Femur (tissue), 1 donor: ENCODE data around the gene CDH4.
A peak's percentile ranks its signal among the peaks of the same experiment; 100 is the strongest.

Experiments used
- DNase-seq: peaks from one replicate; pipeline ENCODE4 v3.0.0-alpha.2; 2017

Gene CDH4

GRCh38 chr20:61621852-61622251, 369.8 kb downstream of the CDH4 start:
- no peak for DNase-seq

- no peak for DNase-seq
Measured at GRCh38 chr20:61623451-61623850, 371.4 kb downstream of the CDH4 start.

- no peak for DNase-seq
Measured at GRCh38 chr20:61625246-61625645, 373.2 kb downstream of the CDH4 start.

- no peak for DNase-seq
Measured at GRCh38 chr20:61626412-61626811, 374.4 kb downstream of the CDH4 start.

- DNase-seq, result no peak
Measured at GRCh38 chr20:61627791-61628415, 375.8 kb downstream of the CDH4 start.

GRCh38 chr20:61628480-61628879, 376.4 kb downstream of the CDH4 start:
- no peak for DNase-seq

GRCh38 chr20:61628901-61629601, 377.0 kb downstream of the CDH4 start:
- peak; percentile 48 for DNase-seq

GRCh38 chr20:61629602-61630390, 377.7 kb downstream of the CDH4 start:
- peak; percentile 42 for DNase-seq

GRCh38 chr20:61630391-61630650, 378.3 kb downstream of the CDH4 start:
- no peak for DNase-seq

- no peak for DNase-seq
Measured at GRCh38 chr20:61630816-61631215, 378.8 kb downstream of the CDH4 start.

- DNase-seq, result no peak
Measured at GRCh38 chr20:61631751-61632150, 379.7 kb downstream of the CDH4 start.

GRCh38 chr20:61633004-61633403, 380.9 kb downstream of the CDH4 start:
- no peak for DNase-seq

GRCh38 chr20:61634376-61635145, 382.5 kb downstream of the CDH4 start:
- no peak for DNase-seq

- DNase-seq, result no peak
Measured at GRCh38 chr20:61635721-61636455, 383.8 kb downstream of the CDH4 start.

GRCh38 chr20:61636531-61637116, 384.6 kb downstream of the CDH4 start:
- DNase-seq, result no peak

GRCh38 chr20:61638802-61639585, 386.9 kb downstream of the CDH4 start:
- DNase-seq, result no peak

- no peak for DNase-seq
Measured at GRCh38 chr20:61640131-61640870, 388.2 kb downstream of the CDH4 start.

- DNase-seq, result no peak
Measured at GRCh38 chr20:61640871-61641245, 388.8 kb downstream of the CDH4 start.

- peak; percentile 68 for DNase-seq
Measured at GRCh38 chr20:61643656-61644377, 391.8 kb downstream of the CDH4 start.
